Effector memory CD8-positive, alpha-beta T cell (primary cell): ENCODE data around the gene PEX12.
"Not testable (repeated sequence)": the region's sequence is repeated elsewhere in the genome, so short reads cannot be mapped to it uniquely, and the experiment has no call there.

ENCODE experiments used
- ATAC-seq: fragments of 150-1000 bp; cut with Tn5 transposase; replicated peaks from 2 replicates; pipeline ENCODE4 v1.10.0; 2021; ENCODE audit warnings: mild to moderate bottlenecking, moderate library complexity
- DNase-seq, 3 experiments: peaks; one replicate each; pipeline ENCODE4 v3.0.0; 2021
- H3K27ac Mint-ChIP-seq, 2 donors: one replicate each; pipeline ENCODE4 v1.8.0; 2022; ENCODE audit warnings: mild to moderate bottlenecking in 2 of 2, mixed read lengths in 2 of 2, moderate library complexity in 2 of 2
- H3K27me3 Mint-ChIP-seq, 2 donors: one replicate each; pipeline ENCODE4 v1.8.0; 2022; ENCODE audit warnings: mixed read lengths in 2 of 2
- H3K36me3 Mint-ChIP-seq: one replicate; pipeline ENCODE4 v1.8.0; 2022; ENCODE audit warnings: mild to moderate bottlenecking, moderate library complexity, mixed read lengths; ENCODE audit not compliant: insufficient read depth
- H3K4me1 Mint-ChIP-seq, 2 donors: one replicate each; pipeline ENCODE4 v1.8.0; 2022; ENCODE audit warnings: low read depth in 2 of 2, mixed read lengths in 2 of 2
- H3K4me3 Mint-ChIP-seq, 2 donors: one replicate each; pipeline ENCODE4 v1.8.0; 2022; ENCODE audit warnings: mild to moderate bottlenecking in 2 of 2, mixed read lengths in 2 of 2, moderate library complexity in 2 of 2
- H3K9me3 Mint-ChIP-seq, 2 donors: one replicate each; pipeline ENCODE4 v1.8.0; 2022; ENCODE audit warnings: mixed read lengths in 2 of 2

Gene PEX12

DNA sequence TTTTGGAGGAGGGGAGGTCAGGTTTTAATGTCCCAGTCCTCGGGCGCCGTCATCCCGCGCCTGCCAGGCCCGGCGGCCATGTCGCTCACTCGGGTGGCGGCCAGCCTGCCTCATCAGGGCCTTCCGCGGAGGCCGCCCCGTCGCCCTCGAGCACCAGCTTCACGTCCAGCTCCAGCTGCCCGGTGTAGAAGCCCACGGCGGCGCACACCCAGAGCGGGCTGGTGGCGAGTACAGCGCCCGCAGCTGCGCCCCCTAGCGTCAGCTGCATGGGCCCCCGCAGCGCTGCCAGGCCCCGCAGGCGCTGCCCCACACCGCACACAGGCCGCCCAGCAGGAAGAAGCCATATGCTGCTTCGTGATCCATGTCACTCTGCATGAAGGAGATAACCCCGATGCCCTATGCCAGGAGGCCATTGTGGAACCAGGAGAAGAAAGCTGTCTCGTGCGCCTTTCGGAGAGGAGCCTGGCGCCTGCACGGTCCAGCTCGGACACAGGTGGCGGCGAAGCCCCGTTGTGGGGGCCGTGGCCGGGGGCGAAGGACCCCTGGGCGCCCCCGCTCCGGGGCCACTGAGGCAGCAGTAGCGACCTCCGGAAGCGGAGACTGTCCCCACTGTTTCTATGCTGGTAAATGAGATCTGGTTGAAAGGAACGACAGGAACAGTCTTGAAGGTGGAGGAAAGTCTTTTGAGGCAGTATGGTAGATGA lies 18.3 kb upstream of the PEX12 start:
- H3K9me3 Mint-ChIP-seq: no peaks in the 10 kb centered on the region
- DNase-seq (no peak), ATAC-seq (no peak)
- H3K36me3 Mint-ChIP-seq: peaks cover 73% of the 10 kb centered on the region
- no peaks in the 10 kb centered on the region for H3K27me3 Mint-ChIP-seq
- H3K4me1 Mint-ChIP-seq: peaks cover 0 to 16% of the 10 kb centered on the region in 2 donors
- H3K4me3 Mint-ChIP-seq: no peak overlapping the region
- H3K27ac Mint-ChIP-seq: no peak overlapping the region

DNA sequence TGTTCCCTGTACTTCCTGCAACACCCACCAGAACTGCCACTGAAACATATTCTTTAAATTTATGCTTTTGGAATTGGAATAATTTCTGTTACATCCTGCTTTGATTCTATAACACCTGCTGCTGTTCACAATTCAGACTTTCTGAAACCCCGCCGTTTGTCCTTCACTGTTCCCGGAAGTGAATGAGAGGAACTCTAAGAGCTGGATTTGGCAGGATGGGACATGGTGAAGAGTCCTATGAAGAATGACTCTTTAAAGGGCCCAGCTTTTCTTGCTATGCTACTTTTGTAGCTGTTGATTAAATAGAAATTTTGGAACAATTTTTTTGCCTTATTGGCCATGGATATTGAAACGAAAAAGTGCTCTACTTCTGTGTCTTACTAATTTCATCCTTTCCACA lies 17.7 kb upstream of the PEX12 start:
- Mint-ChIP-seq H3K27me3 (no peaks in the 10 kb centered on the region), H3K4me3 (no peak overlapping the region), H3K36me3 (peaks cover 67% of the 10 kb centered on the region), H3K9me3 (no peaks in the 10 kb centered on the region), H3K4me1 (peaks cover 0 to 16% of the 10 kb centered on the region in 2 donors), H3K27ac (no peak overlapping the region)
- DNase-seq (no peak), ATAC-seq (no peak)

DNA sequence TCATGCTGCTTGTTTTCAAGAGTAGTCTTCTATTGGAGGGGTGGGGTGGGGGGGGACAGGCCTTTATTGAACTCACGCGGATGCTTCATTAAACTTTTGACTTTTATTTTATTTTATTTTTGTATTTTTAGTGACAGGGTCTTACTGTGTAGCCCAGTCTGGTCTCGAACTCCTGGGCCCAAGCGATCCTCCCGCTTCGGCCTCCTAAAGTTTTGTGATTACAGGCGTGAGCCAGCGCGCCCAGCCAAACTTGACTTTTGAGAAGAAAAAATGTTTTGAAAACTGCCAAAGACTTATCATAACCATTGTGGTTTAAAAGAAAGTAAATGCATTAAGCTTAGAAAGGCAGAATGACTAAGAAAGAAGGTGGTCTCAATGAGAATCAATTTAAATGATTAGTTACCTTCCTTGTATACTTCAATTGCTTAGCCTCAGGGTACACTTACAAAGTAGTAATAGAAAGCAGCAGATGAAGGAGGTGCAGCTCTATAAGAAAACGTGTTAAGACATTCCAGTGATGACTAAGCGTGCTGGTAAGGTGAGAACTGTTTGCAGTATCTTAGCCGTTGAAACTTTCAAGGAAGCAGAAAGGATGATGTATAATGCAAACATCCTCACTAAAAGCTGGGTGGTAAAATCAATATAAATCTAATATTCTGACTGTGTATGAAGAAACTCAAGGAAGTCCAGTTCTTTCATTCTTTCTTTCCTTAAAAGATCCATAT lies 10.0 kb upstream of the PEX12 start:
- H3K9me3 Mint-ChIP-seq: no peaks in the 10 kb centered on the region
- H3K27me3 Mint-ChIP-seq: no peaks in the 10 kb centered on the region
- no peak for DNase-seq
- peaks cover 24 to 35% of the 10 kb centered on the region in 2 donors for H3K4me1 Mint-ChIP-seq
- peak overlapping the region; percentile 93 to 99 for H3K4me3 Mint-ChIP-seq
- H3K27ac Mint-ChIP-seq: peak overlapping the region; percentile 96 to 99
- no peak for ATAC-seq
- H3K36me3 Mint-ChIP-seq: peaks cover 18% of the 10 kb centered on the region

DNA sequence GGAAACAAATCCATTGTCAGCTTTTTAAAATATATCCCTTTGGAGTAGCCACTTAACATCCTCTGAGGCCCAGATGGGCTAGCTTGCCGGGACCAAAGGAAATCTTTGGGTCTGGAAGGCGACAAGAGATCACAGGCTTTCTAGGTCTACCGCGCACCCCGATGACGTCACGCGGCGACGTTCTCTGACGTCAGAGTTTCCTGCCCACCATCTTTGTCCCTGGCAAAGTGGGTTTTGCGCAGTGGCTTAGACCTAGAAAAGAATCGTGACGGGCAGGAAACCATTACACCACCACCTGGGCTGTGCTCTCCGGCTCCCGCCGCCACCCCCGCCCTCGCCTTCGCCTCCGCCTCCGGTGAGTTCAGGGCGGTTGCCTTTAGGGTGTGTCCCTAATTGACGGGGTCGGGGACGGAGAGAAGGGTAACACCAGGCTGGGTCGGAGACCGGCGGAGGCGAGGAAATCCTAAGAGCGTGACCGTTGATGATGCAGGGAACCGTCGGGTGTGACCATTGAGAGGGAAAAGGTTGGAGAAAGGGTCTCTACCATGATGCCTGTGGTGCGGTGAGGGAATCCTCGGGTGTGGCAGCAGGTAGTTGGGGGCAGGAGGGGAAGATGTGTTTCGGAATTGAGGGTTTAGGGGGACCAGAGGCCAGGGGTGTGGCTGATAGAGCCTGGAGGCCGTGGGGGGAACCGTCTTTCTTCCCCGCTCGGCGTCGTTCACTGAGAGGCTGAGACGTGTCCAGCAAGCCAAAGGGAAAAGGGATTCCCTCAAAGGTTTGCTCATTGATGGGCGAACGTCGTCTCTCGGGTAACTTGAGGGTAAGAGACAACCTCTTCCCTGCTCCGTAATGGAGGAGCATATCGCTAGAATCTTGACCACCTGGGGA lies 8.9 kb upstream of the PEX12 start, which contains the start of gene AP2B1:
TSS of gene AP2B1 (plus strand) at position 249 of the 888 bp plus-strand sequence. CDS start 6,709 bp downstream, outside the sequence.
- Mint-ChIP-seq H3K27ac (peak within 1 kb of the TSS; percentile 96 to 99), H3K4me1 (peaks cover 24 to 33% of the 10 kb centered on the region in 2 donors), H3K9me3 (no peaks in the 10 kb centered on the region), H3K27me3 (no peaks in the 10 kb centered on the region), H3K4me3 (peak within 1 kb of the TSS; percentile 93 to 99), H3K36me3 (peaks cover 13% of the 10 kb centered on the region)
- ATAC-seq (peak; percentile 98), DNase-seq (peak; percentile 95 to 100 (median 99))

DNA sequence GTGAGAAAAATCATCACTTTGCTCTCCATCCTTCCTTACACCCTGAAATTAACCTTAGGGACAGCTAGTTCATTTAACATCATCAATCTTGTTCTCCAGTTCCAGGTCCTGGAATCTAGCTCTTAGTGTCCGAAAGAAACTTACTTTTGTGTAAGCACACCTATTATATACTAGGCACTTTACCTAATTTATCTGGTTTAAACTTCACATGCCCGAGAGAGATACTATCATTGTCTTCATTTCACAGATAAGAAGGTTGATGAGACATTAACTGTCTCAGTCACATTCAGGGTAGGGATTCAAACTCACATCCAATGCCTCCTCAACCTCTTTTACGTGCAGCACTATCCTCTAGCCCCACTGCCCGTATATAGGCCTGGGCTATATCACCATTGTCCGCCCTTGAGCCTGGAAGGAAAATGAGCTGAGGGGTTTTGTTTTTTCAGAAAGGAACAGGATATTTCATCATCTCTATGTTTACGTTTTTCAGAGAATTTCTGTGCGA lies 8.2 kb upstream of the PEX12 start:
- Mint-ChIP-seq H3K4me3 (peak overlapping the region; percentile 93 to 99), H3K36me3 (peaks cover 13% of the 10 kb centered on the region), H3K27me3 (no peaks in the 10 kb centered on the region), H3K9me3 (no peaks in the 10 kb centered on the region), H3K27ac (peak overlapping the region; percentile 96 to 99), H3K4me1 (peaks cover 24 to 33% of the 10 kb centered on the region in 2 donors)
- ATAC-seq: peak; percentile 7
- no peak for DNase-seq

DNA sequence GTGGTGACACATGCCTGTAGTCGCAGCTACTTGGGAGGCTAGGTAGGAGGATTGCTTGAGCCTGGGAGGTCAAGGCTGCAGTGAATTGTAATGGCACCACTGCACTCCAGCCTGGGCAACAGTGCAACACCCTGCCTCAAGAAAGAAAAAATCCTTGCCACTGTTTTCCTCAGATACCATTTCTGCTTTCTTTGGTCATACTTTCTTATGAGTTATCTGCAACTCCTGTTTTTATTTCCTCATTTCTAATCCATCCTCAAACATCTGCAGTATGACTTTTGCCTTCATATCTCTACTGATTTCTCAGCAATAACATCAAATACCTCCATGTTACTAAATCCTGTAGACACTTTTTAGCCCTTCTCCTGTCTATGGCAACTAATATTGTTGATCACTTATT lies 5.7 kb upstream of the PEX12 start:
- H3K27me3 Mint-ChIP-seq: no peaks in the 10 kb centered on the region
- DNase-seq (no peak), ATAC-seq (no peak)
- peaks cover 13% of the 10 kb centered on the region for H3K36me3 Mint-ChIP-seq
- H3K4me1 Mint-ChIP-seq: peaks cover 19 to 20% of the 10 kb centered on the region in 2 donors
- H3K27ac Mint-ChIP-seq: no peak overlapping the region
- H3K4me3 Mint-ChIP-seq: no peak overlapping the region
- no peaks in the 10 kb centered on the region for H3K9me3 Mint-ChIP-seq

DNA sequence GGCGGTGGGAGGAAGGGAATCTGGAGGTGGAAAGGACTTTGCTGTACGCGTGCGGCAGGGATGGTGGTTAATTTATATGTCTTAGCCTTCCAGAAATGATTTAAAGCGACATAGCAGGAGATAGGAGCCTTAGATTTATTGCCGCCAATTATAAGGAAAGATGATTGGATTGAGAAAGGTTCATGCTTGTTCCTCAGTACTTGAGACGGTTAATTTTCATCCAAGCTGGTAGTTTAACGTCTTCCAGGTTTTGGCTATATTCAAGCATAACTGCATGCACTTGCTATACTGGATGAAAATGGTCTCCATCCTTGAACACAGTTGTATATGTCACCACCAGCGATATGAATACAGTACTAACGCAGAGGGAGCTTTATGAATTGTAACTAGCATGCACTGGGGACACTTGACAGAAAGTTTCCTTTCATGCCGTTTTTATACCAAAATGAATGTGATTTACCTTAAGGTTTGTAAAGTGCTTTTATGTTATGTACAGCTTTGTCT lies 610 bp upstream of the PEX12 start:
- ATAC-seq: no peak
- Mint-ChIP-seq H3K36me3 (peaks cover 21% of the 10 kb centered on the region), H3K27ac (peak overlapping the region; percentile 99 to 100), H3K27me3 (no peaks in the 10 kb centered on the region), H3K4me3 (peak overlapping the region; percentile 99 to 100), H3K4me1 (peaks cover 16 to 19% of the 10 kb centered on the region in 2 donors), H3K9me3 (no peaks in the 10 kb centered on the region)
- DNase-seq: no peak

DNA sequence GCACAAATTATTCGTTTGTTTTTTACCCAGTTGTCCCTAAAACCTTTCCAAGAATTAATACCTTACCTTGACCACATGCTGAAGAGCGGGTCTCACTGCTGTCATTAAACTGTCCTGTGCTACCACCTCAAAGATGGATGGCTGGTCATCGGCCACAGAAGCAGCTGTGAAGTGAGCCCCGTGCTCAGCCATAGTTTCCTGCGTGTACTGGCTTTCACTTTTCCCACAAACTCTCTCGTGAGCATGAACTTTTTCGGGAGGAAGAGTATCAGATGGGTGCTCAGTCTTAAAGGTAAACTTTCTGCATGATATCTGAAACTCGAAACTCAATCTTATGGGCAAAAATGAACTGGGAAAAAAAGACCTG lies 558 bp downstream of the PEX12 start:
- H3K4me1 Mint-ChIP-seq: peaks cover 16 to 19% of the 10 kb centered on the region in 2 donors
- H3K4me3 Mint-ChIP-seq: peak overlapping the region; percentile 99 to 100
- DNase-seq: no peak
- H3K27me3 Mint-ChIP-seq: no peaks in the 10 kb centered on the region
- no peaks in the 10 kb centered on the region for H3K9me3 Mint-ChIP-seq
- ATAC-seq: no peak
- peaks cover 24% of the 10 kb centered on the region for H3K36me3 Mint-ChIP-seq
- H3K27ac Mint-ChIP-seq: peak overlapping the region; percentile 99 to 100

DNA sequence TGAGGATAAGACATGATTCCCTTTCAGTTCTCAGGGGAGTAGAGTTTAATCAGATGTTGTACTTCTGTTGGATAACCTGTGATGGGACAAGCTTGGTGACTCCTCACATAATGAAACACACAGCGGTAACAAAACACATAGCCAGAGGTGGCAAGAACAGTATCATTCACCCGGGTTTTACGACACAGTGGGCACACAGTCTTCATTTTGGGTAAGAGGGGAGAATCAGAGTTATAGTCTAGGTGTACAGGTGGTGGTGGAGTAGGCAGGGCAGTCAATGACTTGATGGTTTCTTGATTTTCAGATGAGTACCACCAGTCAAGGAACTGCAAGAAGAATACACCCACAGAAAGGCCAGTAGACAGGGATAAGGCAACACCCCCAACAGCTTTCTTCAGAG lies 2.6 kb downstream of the PEX12 start:
- Mint-ChIP-seq H3K27me3 (no peaks in the 10 kb centered on the region), H3K4me1 (peaks cover 16 to 22% of the 10 kb centered on the region in 2 donors), H3K9me3 (no peaks in the 10 kb centered on the region), H3K4me3 (no peak overlapping the region), H3K36me3 (peaks cover 30% of the 10 kb centered on the region), H3K27ac (no peak overlapping the region)
- no peak for ATAC-seq
- DNase-seq: no peak

DNA sequence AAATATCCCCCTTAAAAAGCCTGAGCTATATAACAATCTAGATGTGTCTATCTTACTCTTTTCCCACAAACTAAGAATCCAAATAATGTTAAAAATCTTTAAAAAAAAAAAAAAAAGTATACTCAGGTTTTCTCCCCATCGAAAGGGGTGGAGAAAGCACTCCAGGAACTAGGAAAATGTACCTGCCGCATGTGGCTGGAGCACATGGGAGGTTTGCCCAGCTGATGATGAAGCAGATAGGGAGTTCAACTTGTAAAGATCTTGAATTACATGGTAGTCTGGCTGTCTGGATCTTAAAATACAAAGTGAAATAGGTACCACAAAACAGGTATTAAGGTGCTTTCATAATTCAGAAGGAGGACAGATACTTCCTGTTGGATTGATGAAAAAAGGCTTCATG lies 9.0 kb downstream of the PEX12 start:
- no peak for DNase-seq
- H3K4me1 Mint-ChIP-seq: peaks cover 18 to 27% of the 10 kb centered on the region in 2 donors
- peak overlapping the region; percentile 64 to 87 for H3K4me3 Mint-ChIP-seq
- peak overlapping the region in 1 of 2 donors; percentile 41 for H3K27ac Mint-ChIP-seq
- no peaks in the 10 kb centered on the region for H3K9me3 Mint-ChIP-seq
- H3K36me3 Mint-ChIP-seq: peaks cover 20% of the 10 kb centered on the region
- ATAC-seq: no peak
- no peaks in the 10 kb centered on the region for H3K27me3 Mint-ChIP-seq

DNA sequence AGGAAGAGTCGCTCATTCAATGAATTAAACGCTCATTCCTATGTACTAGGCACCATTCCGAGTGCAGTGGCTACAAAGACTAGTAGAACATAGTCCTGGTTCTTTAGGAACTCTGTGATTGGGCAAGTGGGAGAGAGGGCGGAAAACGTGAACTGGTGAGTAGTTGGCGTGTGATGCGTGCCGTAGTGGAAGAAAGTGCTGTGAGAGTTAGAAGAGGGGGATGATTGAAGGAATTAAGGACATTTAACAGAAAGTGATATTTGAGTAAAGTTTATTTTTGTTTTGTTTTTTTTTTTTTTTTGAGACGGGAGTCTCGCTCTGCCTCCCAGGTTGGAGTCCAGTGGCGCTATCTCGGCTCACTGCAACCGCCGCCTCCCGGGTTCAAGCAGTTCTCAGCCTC lies 9.8 kb downstream of the PEX12 start:
- Mint-ChIP-seq H3K27ac (peak overlapping the region; percentile 87 to 92), H3K9me3 (no peaks in the 10 kb centered on the region), H3K27me3 (peaks cover 3 to 5% of the 10 kb centered on the region in 2 donors), H3K4me1 (peaks cover 18 to 27% of the 10 kb centered on the region in 2 donors), H3K4me3 (peak overlapping the region; percentile 87 to 91), H3K36me3 (peaks cover 18% of the 10 kb centered on the region)
- ATAC-seq (peak; percentile 25), DNase-seq (no peak)

DNA sequence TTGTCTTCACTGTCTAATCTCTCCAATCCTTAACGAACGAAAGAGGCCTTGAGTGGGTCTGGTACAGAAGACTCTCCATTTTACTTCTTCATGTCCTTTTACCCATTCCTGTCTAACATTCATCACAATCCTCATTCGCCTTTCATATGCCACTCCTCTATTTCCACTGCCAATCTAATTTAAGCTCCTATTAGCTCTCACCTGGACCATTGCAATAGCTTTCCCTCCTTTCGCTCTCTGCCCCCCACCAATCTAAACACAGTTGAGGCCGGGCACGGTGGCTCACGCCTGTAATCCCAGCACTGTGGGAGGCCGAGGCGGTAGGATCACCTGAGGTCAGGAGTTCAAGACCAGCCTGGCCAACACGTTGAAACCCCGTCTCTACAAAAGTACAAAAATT lies 11.4 kb downstream of the PEX12 start:
- Mint-ChIP-seq H3K27ac (no peak overlapping the region), H3K4me3 (peak overlapping the region; percentile 87 to 91), H3K36me3 (peaks cover 13% of the 10 kb centered on the region), H3K4me1 (peaks cover 18 to 27% of the 10 kb centered on the region in 2 donors), H3K9me3 (no peaks in the 10 kb centered on the region), H3K27me3 (peaks cover 5 to 21% of the 10 kb centered on the region in 2 donors)
- ATAC-seq: no peak
- no peak for DNase-seq

DNA sequence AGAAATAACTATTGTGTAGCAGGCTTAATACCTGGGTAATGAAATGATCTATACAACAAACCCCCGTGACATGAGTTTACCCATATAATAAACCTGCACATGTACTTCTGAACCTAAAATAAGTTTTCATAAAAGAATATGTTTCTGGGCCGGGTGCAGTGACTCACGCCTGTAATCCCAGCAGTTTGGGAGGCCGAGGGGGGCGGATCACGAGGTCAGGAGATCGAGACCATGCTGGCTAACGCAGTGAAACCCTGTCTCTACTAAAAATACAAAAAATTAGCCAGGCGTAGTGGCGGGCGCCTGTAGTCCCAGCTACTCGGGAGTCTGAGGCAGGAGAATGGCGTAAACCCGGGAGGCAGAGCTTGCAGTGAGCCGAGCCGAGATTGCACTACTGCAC lies 15.2 kb downstream of the PEX12 start:
- not testable (repeated sequence) for H3K9me3 Mint-ChIP-seq, ATAC-seq, DNase-seq, H3K27ac Mint-ChIP-seq, H3K36me3 Mint-ChIP-seq, H3K4me3 Mint-ChIP-seq, H3K4me1 Mint-ChIP-seq
- peaks cover 11 to 32% of the 10 kb centered on the region in 2 donors for H3K27me3 Mint-ChIP-seq
